ENCODE results near the gene SSH2.

GRCh38 chr17:29874931-29875596 is 55.0 kb downstream of the SSH2 start:
- TF ChIP-seq CTCF (IDR thresholded peaks at IDR 0.05) (no peak), EP300 (IDR thresholded peaks at IDR 0.05) (no peak), POLR2A (IDR thresholded peaks at IDR 0.05) (no peak), POLR2AphosphoS5 (IDR thresholded peaks at IDR 0.05) (no peak)
